Bronchial epithelial cell (primary cell): ENCODE results near the gene RCAN3. TPM values are rescaled to one million over a fixed set of nuclear protein-coding genes. Genes with fewer than 3 reads are reported as not detected.

ENCODE experiments used
- DNase-seq: peaks from one replicate; pipeline ENCODE4 v3.0.0-alpha.2; 2010; ENCODE audit warnings: low read depth
- FAIRE-seq: peaks from 2 replicates; lab custom pipeline; 2011; peaks lifted over from hg19 to GRCh38; lab: Jason Lieb, UNC
- H3K27me3 ChIP-seq: 2 replicates; pipeline ENCODE4 v1.5.1; 2011; ENCODE audit warnings: low read length; ENCODE audit not compliant: control insufficient read depth, insufficient read depth
- H3K36me3 ChIP-seq: 2 replicates; pipeline ENCODE4 v1.5.1; 2011; ENCODE audit warnings: low read length; ENCODE audit not compliant: control insufficient read depth, insufficient read depth
- H3K4me3 ChIP-seq: 2 replicates; pipeline ENCODE4 v1.5.1; 2011; ENCODE audit warnings: mild to moderate bottlenecking, low read depth, low read length, control low read depth
- CTCF ChIP-seq: IDR thresholded peaks from 2 replicates; pipeline ENCODE4 v1.5.1; 2011; ENCODE audit warnings: mild to moderate bottlenecking, moderate library complexity, low read length, control low read depth, inconsistent platforms; ENCODE audit not compliant: insufficient read depth, severe bottlenecking
- total RNA-seq: library from RNA; depleted of rRNA; stranded (reverse); fragments of >200 nt; gene quantifications from 2 replicates; pipeline ENCODE4 v1.2.1, GENCODE V29; 2014

Gene RCAN3
- total RNA-seq, 1 donor from 2014 or later: 12.1 TPM

- Histone ChIP-seq H3K4me3 (no peak overlapping the region), H3K27me3 (no peaks in the 10 kb centered on the region), H3K36me3 (no peaks in the 10 kb centered on the region)
- TF ChIP-seq CTCF: no peak
- DNase-seq (no peak), FAIRE-seq (no peak)
These were observed 65.8 kb downstream of the RCAN3 start for GRCh38 chr1:24568475-24568874.

- TF ChIP-seq CTCF: no peak
- FAIRE-seq: no peak
- H3K4me3 ChIP-seq: no peak overlapping the region
- no peaks in the 10 kb centered on the region for H3K27me3 ChIP-seq
- no peaks in the 10 kb centered on the region for H3K36me3 ChIP-seq
- no peak for DNase-seq
These were observed 67.9 kb downstream of the RCAN3 start for GRCh38 chr1:24570265-24571125.

- FAIRE-seq (no peak), DNase-seq (no peak)
- H3K4me3 ChIP-seq: no peak overlapping the region
- TF ChIP-seq CTCF: no peak
- H3K27me3 ChIP-seq: no peaks in the 10 kb centered on the region
- H3K36me3 ChIP-seq: no peaks in the 10 kb centered on the region
These were observed 69.7 kb downstream of the RCAN3 start for GRCh38 chr1:24572301-24572700.

- no peak for FAIRE-seq
- TF ChIP-seq CTCF: no peak
- Histone ChIP-seq H3K4me3 (no peak overlapping the region), H3K36me3 (no peaks in the 10 kb centered on the region), H3K27me3 (no peaks in the 10 kb centered on the region)
- DNase-seq: no peak
These were observed 73.4 kb downstream of the RCAN3 start for GRCh38 chr1:24575905-24576587.

GRCh38 chr1:24578846-24579245 is 76.2 kb downstream of the RCAN3 start:
- Histone ChIP-seq H3K36me3 (no peaks in the 10 kb centered on the region), H3K4me3 (no peak overlapping the region), H3K27me3 (no peaks in the 10 kb centered on the region)
- FAIRE-seq (no peak), DNase-seq (no peak)
- no peak for TF ChIP-seq CTCF
